A549 (cell line): Measurements from ENCODE around the gene GNPTG.

Source experiments
- EHMT2 ChIP-seq: fragments of 200-600 bp; sonication (generic); IDR thresholded peaks from 2 replicates; pipeline ENCODE4 v1.6.1; 2016; ENCODE audit warnings: antibody characterized with exemption, low read depth, mild to moderate bottlenecking, moderate library complexity
- KDM1A ChIP-seq: fragments of 200-600 bp; sonication (generic); IDR thresholded peaks from 2 replicates; pipeline ENCODE4 v1.6.1; 2016; ENCODE audit warnings: low read depth, mild to moderate bottlenecking
- MAZ ChIP-seq: fragments of 150-350 bp; IDR thresholded peaks from 2 replicates; pipeline ENCODE4 v1.6.1; 2014; ENCODE audit warnings: antibody characterized with exemption, low read depth, low read length, borderline replicate concordance
- POLR2A ChIP-seq: IDR thresholded peaks from 2 replicates; pipeline ENCODE4 v1.6.1; 2012; ENCODE audit warnings: mild to moderate bottlenecking, low read length
- TF ChIP-seq, protein P1 (sequence below): fragments of >200 bp; sonication (Bioruptor Twin); formaldehyde crosslinking; IDR thresholded peaks from 3 replicates; pipeline ENCODE4 v1.5.1; 2016

DNA sequence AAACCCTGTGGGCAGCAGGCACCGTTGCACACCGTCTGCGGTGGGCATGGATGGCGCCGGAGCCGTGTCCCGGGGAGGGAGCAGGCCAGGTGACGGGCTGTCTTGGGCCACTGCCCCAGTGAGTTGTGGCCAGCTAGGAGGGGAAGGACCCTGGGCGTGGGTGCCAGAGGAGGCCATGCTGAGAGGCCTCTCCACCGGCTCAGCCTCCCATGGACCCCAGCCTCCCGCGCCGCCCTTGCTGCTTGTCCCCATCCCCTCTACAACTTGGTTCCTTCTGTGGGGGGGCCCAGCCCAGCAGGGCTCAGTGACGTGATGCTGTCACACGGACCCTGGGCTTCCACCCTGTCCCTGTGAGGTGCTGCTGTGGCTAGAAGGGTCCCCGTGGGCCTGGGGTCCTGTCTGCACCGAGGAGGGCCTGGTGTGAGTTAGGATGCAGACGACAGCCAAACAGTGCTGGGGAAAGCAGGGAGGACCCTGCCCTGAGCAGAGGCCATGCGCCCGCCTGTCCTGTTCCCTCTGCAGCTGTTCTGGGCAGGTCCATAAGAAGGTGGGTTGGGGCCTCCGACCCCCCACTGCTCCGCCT, 31.0 kb upstream of the GNPTG start:
- TF ChIP-seq, protein P1, sequence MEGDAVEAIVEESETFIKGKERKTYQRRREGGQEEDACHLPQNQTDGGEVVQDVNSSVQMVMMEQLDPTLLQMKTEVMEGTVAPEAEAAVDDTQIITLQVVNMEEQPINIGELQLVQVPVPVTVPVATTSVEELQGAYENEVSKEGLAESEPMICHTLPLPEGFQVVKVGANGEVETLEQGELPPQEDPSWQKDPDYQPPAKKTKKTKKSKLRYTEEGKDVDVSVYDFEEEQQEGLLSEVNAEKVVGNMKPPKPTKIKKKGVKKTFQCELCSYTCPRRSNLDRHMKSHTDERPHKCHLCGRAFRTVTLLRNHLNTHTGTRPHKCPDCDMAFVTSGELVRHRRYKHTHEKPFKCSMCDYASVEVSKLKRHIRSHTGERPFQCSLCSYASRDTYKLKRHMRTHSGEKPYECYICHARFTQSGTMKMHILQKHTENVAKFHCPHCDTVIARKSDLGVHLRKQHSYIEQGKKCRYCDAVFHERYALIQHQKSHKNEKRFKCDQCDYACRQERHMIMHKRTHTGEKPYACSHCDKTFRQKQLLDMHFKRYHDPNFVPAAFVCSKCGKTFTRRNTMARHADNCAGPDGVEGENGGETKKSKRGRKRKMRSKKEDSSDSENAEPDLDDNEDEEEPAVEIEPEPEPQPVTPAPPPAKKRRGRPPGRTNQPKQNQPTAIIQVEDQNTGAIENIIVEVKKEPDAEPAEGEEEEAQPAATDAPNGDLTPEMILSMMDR, result no peak
- TF ChIP-seq EHMT2 (no peak), POLR2A (no peak), MAZ (no peak), KDM1A (no peak)
